GM19468 (cell line): ENCODE data around the gene CDC5L.

Source experiments
- ATAC-seq: cut with Tn5 transposase; IDR thresholded peaks from one replicate; pipeline ENCODE4 v1.9.1; 2021; ENCODE audit warnings: mild to moderate bottlenecking, moderate library complexity, moderate number of reproducible peaks; ENCODE audit not compliant: unreplicated experiment; ENCODE audit errors: extremely low read depth

The CDC5L gene

GRCh38 chr6:44410363-44410762, 22.9 kb downstream of the CDC5L start:
- ATAC-seq = no peak

- no peak for ATAC-seq
Measured at GRCh38 chr6:44411141-44411540, 23.6 kb downstream of the CDC5L start.

GRCh38 chr6:44415449-44415848, 27.9 kb downstream of the CDC5L start:
- no peak for ATAC-seq

- no peak for ATAC-seq
Measured at GRCh38 chr6:44415873-44416502, 28.5 kb downstream of the CDC5L start.

- no peak for ATAC-seq
Measured at GRCh38 chr6:44422531-44422930, 35.0 kb downstream of the CDC5L start.

GRCh38 chr6:44423306-44423705, 35.8 kb downstream of the CDC5L start:
- no peak for ATAC-seq

- ATAC-seq = no peak
Measured at GRCh38 chr6:44425951-44426350, 38.4 kb downstream of the CDC5L start.

- ATAC-seq = no peak
Measured at GRCh38 chr6:44428682-44429081, 41.2 kb downstream of the CDC5L start.

- no peak for ATAC-seq
Measured at GRCh38 chr6:44430326-44430725, 42.8 kb downstream of the CDC5L start.

- peak; percentile 39 for ATAC-seq
Measured at GRCh38 chr6:44431118-44431725, 43.7 kb downstream of the CDC5L start.

GRCh38 chr6:44432227-44432626, 44.7 kb downstream of the CDC5L start:
- ATAC-seq = no peak

GRCh38 chr6:44432726-44433125, 45.2 kb downstream of the CDC5L start:
- ATAC-seq = no peak

GRCh38 chr6:44435500-44435899, 48.0 kb downstream of the CDC5L start:
- ATAC-seq = no peak

GRCh38 chr6:44438827-44439226, 51.3 kb downstream of the CDC5L start:
- no peak for ATAC-seq

GRCh38 chr6:44439270-44440045, 52.0 kb downstream of the CDC5L start:
- ATAC-seq = no peak

- ATAC-seq = no peak
Measured at GRCh38 chr6:44441091-44441855, 53.8 kb downstream of the CDC5L start.

- no peak for ATAC-seq
Measured at GRCh38 chr6:44442236-44442635, 54.7 kb downstream of the CDC5L start.

GRCh38 chr6:44442833-44443444, 55.4 kb downstream of the CDC5L start:
- no peak for ATAC-seq

- ATAC-seq = no peak
Measured at GRCh38 chr6:44444853-44445252, 57.3 kb downstream of the CDC5L start.

- ATAC-seq = no peak
Measured at GRCh38 chr6:44446626-44447300, 59.3 kb downstream of the CDC5L start.
